KG1 (cell line): ENCODE data around the gene DTD1.

Experiments used
- DNase-seq: peaks from one replicate; lab custom pipeline; 2025; lab: John Stamatoyannopoulos, UW

Gene DTD1

GRCh38 chr20:18793625-18794427 is 206.0 kb downstream of the DTD1 start:
- peak; percentile 86 for DNase-seq

- DNase-seq: no peak
Observed at GRCh38 chr20:18794428-18794787, 206.6 kb downstream of the DTD1 start.

GRCh38 chr20:18795366-18795765 is 207.5 kb downstream of the DTD1 start:
- no peak for DNase-seq

GRCh38 chr20:18796282-18796833 is 208.5 kb downstream of the DTD1 start:
- DNase-seq: no peak

- no peak for DNase-seq
Observed at GRCh38 chr20:18801516-18801915, 213.7 kb downstream of the DTD1 start.

DNA sequence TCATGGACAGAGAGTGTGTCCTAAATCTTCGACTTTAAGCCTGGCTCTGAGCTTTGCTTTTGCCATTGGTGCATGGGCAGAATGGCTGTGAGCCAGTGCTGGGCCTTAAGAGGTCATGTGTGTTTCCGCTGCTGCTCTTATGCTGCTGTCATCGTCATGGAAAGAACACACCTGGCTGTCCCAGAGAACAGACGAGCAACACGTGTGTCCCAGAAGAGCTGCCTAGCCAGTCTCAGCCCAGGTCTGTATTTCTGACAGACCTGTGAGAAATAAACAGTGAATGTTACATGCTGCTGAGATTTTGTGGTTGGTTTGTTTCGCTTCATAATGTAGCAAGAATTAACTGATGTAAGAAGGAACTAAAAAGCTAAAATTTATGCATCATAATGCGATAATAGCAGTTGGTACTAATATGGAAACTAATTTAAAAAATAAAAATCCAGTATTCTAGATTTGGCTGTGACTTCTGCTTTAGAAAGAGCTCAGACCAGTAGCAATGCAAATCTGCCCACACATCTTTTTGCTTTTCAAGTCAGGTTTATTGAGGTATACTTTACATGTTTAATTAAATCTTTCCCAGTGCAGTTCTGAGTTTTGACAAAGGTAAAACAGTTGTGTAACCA is 214.3 kb downstream of the DTD1 start:
- DNase-seq: no peak

GRCh38 chr20:18805881-18806280 is 218.0 kb downstream of the DTD1 start:
- no peak for DNase-seq

DNA sequence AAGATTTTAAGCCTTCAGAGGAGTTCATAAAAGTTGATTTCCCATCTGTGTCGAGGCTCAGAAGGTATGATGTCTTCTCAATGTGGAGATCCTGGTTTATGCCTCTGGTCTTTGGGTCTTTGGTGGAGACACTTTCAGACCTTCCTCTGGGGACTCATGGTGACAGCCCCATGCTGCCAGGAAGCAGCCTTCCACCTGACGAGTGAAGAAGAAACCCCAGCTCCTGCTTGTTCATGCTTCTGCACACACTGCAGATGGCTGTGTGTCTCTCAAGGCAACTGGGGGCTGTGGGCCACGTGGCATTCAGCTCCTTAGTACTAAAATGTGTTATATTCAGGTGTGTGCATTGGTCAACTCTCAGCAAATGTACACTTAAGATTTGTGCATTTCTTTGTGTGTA is 220.9 kb downstream of the DTD1 start:
- DNase-seq: no peak

GRCh38 chr20:18811186-18811585 is 223.3 kb downstream of the DTD1 start:
- DNase-seq: no peak

- no peak for DNase-seq
Observed at GRCh38 chr20:18811904-18812303, 224.1 kb downstream of the DTD1 start.

- DNase-seq: no peak
Observed at GRCh38 chr20:18813483-18813882, 225.6 kb downstream of the DTD1 start, which contains the start of gene SCP2D1. TSS of gene SCP2D1 (plus strand) at chr20:18813783. CDS start at chr20:18813816, 33 bp downstream.

GRCh38 chr20:18815194-18815942 is 227.5 kb downstream of the DTD1 start:
- DNase-seq: no peak
